Gastrocnemius medialis (tissue), 4 donors: Measurements from ENCODE around the gene PRELP. TPM values are rescaled to one million over a fixed set of nuclear protein-coding genes. Genes with fewer than 3 reads are reported as not detected.

ENCODE experiments used
- ATAC-seq, 2 donors: fragments of 150-250 bp; one replicate each; pipeline ENCODE4 v1.9.1; 2016
- DNase-seq, 2 donors: peaks; one replicate each; pipeline ENCODE4 v3.0.0-alpha.2; 2019
- H3K27ac ChIP-seq, 4 donors: fragments of 200-600 bp; sonication (generic); 1 replicate in 1 of 4; 2 replicates in 3 of 4; pipeline ENCODE4 v1.5.1; 2016 to 2018; ENCODE audit warnings: mild to moderate bottlenecking in 2 of 4, moderate library complexity in 1 of 4
- H3K27me3 ChIP-seq, 3 donors: fragments of 200-600 bp; sonication (generic) in 2 of 3; 1 replicate in 1 of 3; 2 replicates in 2 of 3; pipeline versions ENCODE4 v1.5.1 to v1.6.0; 2016 to 2019; ENCODE audit warnings: mild to moderate bottlenecking in 1 of 3, moderate library complexity in 1 of 3
- H3K36me3 ChIP-seq, 2 donors: fragments of 200-600 bp; sonication (generic) in 1 of 2; one replicate each; pipeline ENCODE4 v1.5.1; 2017 to 2018
- H3K4me1 ChIP-seq, 2 donors: fragments of 200-600 bp; sonication (generic) in 1 of 2; one replicate each; pipeline ENCODE4 v1.5.1; 2016 to 2017; ENCODE audit warnings: mild to moderate bottlenecking in 2 of 2
- H3K4me3 ChIP-seq, 4 donors: fragments of 200-600 bp; sonication (generic) in 3 of 4; 1 replicate in 1 of 4; 2 replicates in 3 of 4; pipeline ENCODE4 v1.5.1; 2016 to 2019; ENCODE audit warnings: mild to moderate bottlenecking in 2 of 4
- H3K9me3 ChIP-seq, 3 donors: fragments of 200-600 bp; sonication (generic) in 2 of 3; 1 replicate in 1 of 3; 2 replicates in 2 of 3; pipeline ENCODE4 v1.5.1; 2016 to 2019
- CTCF ChIP-seq, 5 experiments: fragments of 450-650 bp in 3 of 5; fragments of 200-600 bp in 2 of 5; sonication (generic) in 2 of 5; IDR thresholded peaks in 4 of 5; conservative IDR thresholded peaks in 1 of 5; 1 replicate in 4 of 5; 2 replicates in 1 of 5; pipeline ENCODE4 v1.5.1; 2016 to 2019; ENCODE audit warnings: antibody characterized with exemption in 5 of 5, mild to moderate bottlenecking in 3 of 5, moderate library complexity in 3 of 5
- POLR2A ChIP-seq, 2 donors: fragments of 450-650 bp; IDR thresholded peaks; one replicate each; pipeline ENCODE4 v1.6.1; 2017; ENCODE audit warnings: antibody characterized with exemption in 2 of 2, mild to moderate bottlenecking in 2 of 2, moderate library complexity in 2 of 2
- in situ Hi-C, 4 donors: fragments of 200-750 bp; cut with MboI; loops; one replicate each; pipeline versions ENCODE4 v1.15.0 to v1.8.0; 2017; ENCODE audit warnings: low sequenced_read_pairs in 4 of 4
- intact Hi-C: fragments of 100-400 bp; cut with DNase I; formaldehyde crosslinking; loops from one replicate; pipeline ENCODE4 v1.15.1; 2023; ENCODE audit warnings: low total_unique reads
- total RNA-seq, 4 donors: library from RNA; depleted of rRNA; stranded (reverse); fragments of >200 nt; gene quantifications; one replicate each; pipeline versions ENCODE4 v1.1.0 to v1.2.3, GENCODE V29; 2016

The PRELP gene
- total RNA-seq, 4 donors from 2014 or later: 12.2 to 32.6 (median 16.9) TPM

GRCh38 chr1:203428981-203429599 is 46.5 kb upstream of the PRELP start:
- no peaks in the 10 kb centered on the region for H3K36me3 ChIP-seq
- peaks cover 0 to 2% (median 0%) of the 10 kb centered on the region in 3 donors for H3K27me3 ChIP-seq
- in situ Hi-C loops (no loop called here), intact Hi-C loops (no loop called here)
- ATAC-seq: no peak
- no peak for TF ChIP-seq CTCF (IDR thresholded peaks at IDR 0.05 in 4 of 5, conservative IDR thresholded peaks at IDR 0.05 in 1 of 5)
- TF ChIP-seq POLR2A (IDR thresholded peaks at IDR 0.05): no peak
- no peak for DNase-seq
- H3K9me3 ChIP-seq: no peaks in the 10 kb centered on the region
- H3K27ac ChIP-seq: no peak overlapping the region
- no peaks in the 10 kb centered on the region for H3K4me1 ChIP-seq
- H3K4me3 ChIP-seq: no peak overlapping the region

GRCh38 chr1:203435615-203436014 is 40.0 kb upstream of the PRELP start:
- TF ChIP-seq CTCF (IDR thresholded peaks at IDR 0.05 in 4 of 5, conservative IDR thresholded peaks at IDR 0.05 in 1 of 5) (no peak), POLR2A (IDR thresholded peaks at IDR 0.05) (no peak)
- Histone ChIP-seq H3K4me1 (no peaks in the 10 kb centered on the region), H3K4me3 (no peak overlapping the region), H3K36me3 (no peaks in the 10 kb centered on the region), H3K27me3 (no peaks in the 10 kb centered on the region), H3K27ac (no peak overlapping the region), H3K9me3 (no peaks in the 10 kb centered on the region)
- no peak for DNase-seq
- intact Hi-C loops: no loop called here
- no peak for ATAC-seq
- in situ Hi-C loops: no loop called here

GRCh38 chr1:203437696-203438315 is 37.8 kb upstream of the PRELP start:
- no peaks in the 10 kb centered on the region for H3K36me3 ChIP-seq
- H3K27ac ChIP-seq: no peak overlapping the region
- DNase-seq (no peak), ATAC-seq (no peak)
- TF ChIP-seq CTCF (IDR thresholded peaks at IDR 0.05 in 4 of 5, conservative IDR thresholded peaks at IDR 0.05 in 1 of 5): no peak
- no peak for TF ChIP-seq POLR2A (IDR thresholded peaks at IDR 0.05)
- in situ Hi-C loops (no loop called here), intact Hi-C loops (no loop called here)
- H3K9me3 ChIP-seq: no peaks in the 10 kb centered on the region
- no peaks in the 10 kb centered on the region for H3K27me3 ChIP-seq
- no peak overlapping the region for H3K4me3 ChIP-seq
- no peaks in the 10 kb centered on the region for H3K4me1 ChIP-seq

- Histone ChIP-seq H3K4me1 (no peaks in the 10 kb centered on the region), H3K27ac (no peak overlapping the region), H3K36me3 (no peaks in the 10 kb centered on the region), H3K4me3 (no peak overlapping the region), H3K9me3 (no peaks in the 10 kb centered on the region), H3K27me3 (no peaks in the 10 kb centered on the region)
- intact Hi-C loops (no loop called here), in situ Hi-C loops (no loop called here)
- ATAC-seq (no peak), DNase-seq (no peak)
- no peak for TF ChIP-seq POLR2A (IDR thresholded peaks at IDR 0.05)
- TF ChIP-seq CTCF (IDR thresholded peaks at IDR 0.05 in 4 of 5, conservative IDR thresholded peaks at IDR 0.05 in 1 of 5): no peak
These were observed 36.4 kb upstream of the PRELP start for GRCh38 chr1:203439131-203439730.
